H1 (cell line): ENCODE results near the gene FDPS. TPM values are rescaled to one million over a fixed set of nuclear protein-coding genes. Genes with fewer than 3 reads are reported as not detected.

Experiments
- CTCF ChIP-seq, 3 experiments: IDR thresholded peaks; 1 replicate in 2 of 3; 2 replicates in 1 of 3; pipeline versions ENCODE4 v1.5.1 to v1.6.1; 2011; ENCODE audit warnings: low read length in 3 of 3, mild to moderate bottlenecking in 3 of 3, inconsistent platforms in 2 of 3, low read depth in 1 of 3, moderate library complexity in 1 of 3; ENCODE audit not compliant: insufficient read depth in 1 of 3; ENCODE audit errors: control extremely low read depth in 1 of 3
- KDM1A ChIP-seq: fragments of 200-600, 300-600 bp; sonication (generic); IDR thresholded peaks from 2 replicates; pipeline ENCODE4 v1.7.1; 2016; ENCODE audit warnings: mild to moderate bottlenecking, low read length, borderline replicate concordance
- RAD21 ChIP-seq, 2 experiments: IDR thresholded peaks in 1 of 2; conservative IDR thresholded peaks in 1 of 2; 2 replicates each; pipeline ENCODE4 v1.6.1; 2011; ENCODE audit warnings: low read depth in 2 of 2, low read length in 2 of 2, improper control_type of control experiment in 1 of 2, inconsistent platforms in 1 of 2, mild to moderate bottlenecking in 1 of 2, moderate library complexity in 1 of 2
- RBBP5 ChIP-seq: IDR thresholded peaks from 2 replicates; pipeline ENCODE4 v1.7.1; 2012; ENCODE audit warnings: low read depth, mild to moderate bottlenecking, inconsistent platforms, low read length, moderate library complexity, borderline replicate concordance
- SIX5 ChIP-seq: IDR thresholded peaks from 2 replicates; pipeline ENCODE4 v1.6.1; 2011; ENCODE audit warnings: mild to moderate bottlenecking, low read depth, low read length
- TEAD4 ChIP-seq: IDR thresholded peaks from 2 replicates; pipeline ENCODE4 v1.6.1; 2012; ENCODE audit warnings: low read depth, low read length, inconsistent platforms, mixed read lengths
- polyA plus RNA-seq, 7 experiments: library from polyadenylated mRNA; depleted of rRNA in 3 of 7; stranded (reverse) in 5 of 7; unstranded in 2 of 7; fragments of >200 nt in 5 of 7; fragments of 200-250 nt in 2 of 7; gene quantifications; 1 replicate in 5 of 7; 2 replicates in 1 of 7; 4 replicates in 1 of 7; pipeline versions ENCODE4 v1.2.1 to v1.2.3, GENCODE V29; 2011 to 2013; ENCODE audit warnings: missing spikeins in 2 of 7, mixed read lengths in 2 of 7
- total RNA-seq: library from RNA; stranded (reverse); fragmentation: NEBNext Ultra II Directional; extraction: Animal tissue kit (Norgen Biotek cat#: 25700); gene quantifications from 2 replicates; pipeline ENCODE4 v1.2.1, GENCODE V29; 2021
- TF ChIP-seq, protein P1 (sequence below): fragments of 300-600 bp; sonication (generic); IDR thresholded peaks from 2 replicates; pipeline ENCODE4 v1.7.1; 2012; ENCODE audit warnings: low read length, moderate library complexity, mild to moderate bottlenecking, inconsistent platforms; ENCODE audit not compliant: insufficient replicate concordance

FDPS gene
- total and polyA plus RNA-seq, 2 of the 8 experiments (the other 6 are each of a cell fraction or from before 2014, with no cell fraction given), result 267 to 368 TPM

- TF ChIP-seq, protein P1, sequence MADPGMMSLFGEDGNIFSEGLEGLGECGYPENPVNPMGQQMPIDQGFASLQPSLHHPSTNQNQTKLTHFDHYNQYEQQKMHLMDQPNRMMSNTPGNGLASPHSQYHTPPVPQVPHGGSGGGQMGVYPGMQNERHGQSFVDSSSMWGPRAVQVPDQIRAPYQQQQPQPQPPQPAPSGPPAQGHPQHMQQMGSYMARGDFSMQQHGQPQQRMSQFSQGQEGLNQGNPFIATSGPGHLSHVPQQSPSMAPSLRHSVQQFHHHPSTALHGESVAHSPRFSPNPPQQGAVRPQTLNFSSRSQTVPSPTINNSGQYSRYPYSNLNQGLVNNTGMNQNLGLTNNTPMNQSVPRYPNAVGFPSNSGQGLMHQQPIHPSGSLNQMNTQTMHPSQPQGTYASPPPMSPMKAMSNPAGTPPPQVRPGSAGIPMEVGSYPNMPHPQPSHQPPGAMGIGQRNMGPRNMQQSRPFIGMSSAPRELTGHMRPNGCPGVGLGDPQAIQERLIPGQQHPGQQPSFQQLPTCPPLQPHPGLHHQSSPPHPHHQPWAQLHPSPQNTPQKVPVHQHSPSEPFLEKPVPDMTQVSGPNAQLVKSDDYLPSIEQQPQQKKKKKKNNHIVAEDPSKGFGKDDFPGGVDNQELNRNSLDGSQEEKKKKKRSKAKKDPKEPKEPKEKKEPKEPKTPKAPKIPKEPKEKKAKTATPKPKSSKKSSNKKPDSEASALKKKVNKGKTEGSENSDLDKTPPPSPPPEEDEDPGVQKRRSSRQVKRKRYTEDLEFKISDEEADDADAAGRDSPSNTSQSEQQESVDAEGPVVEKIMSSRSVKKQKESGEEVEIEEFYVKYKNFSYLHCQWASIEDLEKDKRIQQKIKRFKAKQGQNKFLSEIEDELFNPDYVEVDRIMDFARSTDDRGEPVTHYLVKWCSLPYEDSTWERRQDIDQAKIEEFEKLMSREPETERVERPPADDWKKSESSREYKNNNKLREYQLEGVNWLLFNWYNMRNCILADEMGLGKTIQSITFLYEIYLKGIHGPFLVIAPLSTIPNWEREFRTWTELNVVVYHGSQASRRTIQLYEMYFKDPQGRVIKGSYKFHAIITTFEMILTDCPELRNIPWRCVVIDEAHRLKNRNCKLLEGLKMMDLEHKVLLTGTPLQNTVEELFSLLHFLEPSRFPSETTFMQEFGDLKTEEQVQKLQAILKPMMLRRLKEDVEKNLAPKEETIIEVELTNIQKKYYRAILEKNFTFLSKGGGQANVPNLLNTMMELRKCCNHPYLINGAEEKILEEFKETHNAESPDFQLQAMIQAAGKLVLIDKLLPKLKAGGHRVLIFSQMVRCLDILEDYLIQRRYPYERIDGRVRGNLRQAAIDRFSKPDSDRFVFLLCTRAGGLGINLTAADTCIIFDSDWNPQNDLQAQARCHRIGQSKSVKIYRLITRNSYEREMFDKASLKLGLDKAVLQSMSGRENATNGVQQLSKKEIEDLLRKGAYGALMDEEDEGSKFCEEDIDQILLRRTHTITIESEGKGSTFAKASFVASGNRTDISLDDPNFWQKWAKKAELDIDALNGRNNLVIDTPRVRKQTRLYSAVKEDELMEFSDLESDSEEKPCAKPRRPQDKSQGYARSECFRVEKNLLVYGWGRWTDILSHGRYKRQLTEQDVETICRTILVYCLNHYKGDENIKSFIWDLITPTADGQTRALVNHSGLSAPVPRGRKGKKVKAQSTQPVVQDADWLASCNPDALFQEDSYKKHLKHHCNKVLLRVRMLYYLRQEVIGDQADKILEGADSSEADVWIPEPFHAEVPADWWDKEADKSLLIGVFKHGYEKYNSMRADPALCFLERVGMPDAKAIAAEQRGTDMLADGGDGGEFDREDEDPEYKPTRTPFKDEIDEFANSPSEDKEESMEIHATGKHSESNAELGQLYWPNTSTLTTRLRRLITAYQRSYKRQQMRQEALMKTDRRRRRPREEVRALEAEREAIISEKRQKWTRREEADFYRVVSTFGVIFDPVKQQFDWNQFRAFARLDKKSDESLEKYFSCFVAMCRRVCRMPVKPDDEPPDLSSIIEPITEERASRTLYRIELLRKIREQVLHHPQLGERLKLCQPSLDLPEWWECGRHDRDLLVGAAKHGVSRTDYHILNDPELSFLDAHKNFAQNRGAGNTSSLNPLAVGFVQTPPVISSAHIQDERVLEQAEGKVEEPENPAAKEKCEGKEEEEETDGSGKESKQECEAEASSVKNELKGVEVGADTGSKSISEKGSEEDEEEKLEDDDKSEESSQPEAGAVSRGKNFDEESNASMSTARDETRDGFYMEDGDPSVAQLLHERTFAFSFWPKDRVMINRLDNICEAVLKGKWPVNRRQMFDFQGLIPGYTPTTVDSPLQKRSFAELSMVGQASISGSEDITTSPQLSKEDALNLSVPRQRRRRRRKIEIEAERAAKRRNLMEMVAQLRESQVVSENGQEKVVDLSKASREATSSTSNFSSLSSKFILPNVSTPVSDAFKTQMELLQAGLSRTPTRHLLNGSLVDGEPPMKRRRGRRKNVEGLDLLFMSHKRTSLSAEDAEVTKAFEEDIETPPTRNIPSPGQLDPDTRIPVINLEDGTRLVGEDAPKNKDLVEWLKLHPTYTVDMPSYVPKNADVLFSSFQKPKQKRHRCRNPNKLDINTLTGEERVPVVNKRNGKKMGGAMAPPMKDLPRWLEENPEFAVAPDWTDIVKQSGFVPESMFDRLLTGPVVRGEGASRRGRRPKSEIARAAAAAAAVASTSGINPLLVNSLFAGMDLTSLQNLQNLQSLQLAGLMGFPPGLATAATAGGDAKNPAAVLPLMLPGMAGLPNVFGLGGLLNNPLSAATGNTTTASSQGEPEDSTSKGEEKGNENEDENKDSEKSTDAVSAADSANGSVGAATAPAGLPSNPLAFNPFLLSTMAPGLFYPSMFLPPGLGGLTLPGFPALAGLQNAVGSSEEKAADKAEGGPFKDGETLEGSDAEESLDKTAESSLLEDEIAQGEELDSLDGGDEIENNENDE, result no peak
- TF ChIP-seq SIX5, result no peak
- no peak for TF ChIP-seq RAD21 (IDR thresholded peaks at IDR 0.05 in 1 of 2, conservative IDR thresholded peaks at IDR 0.05 in 1 of 2; ENCODE audit: low read depth in 2 of 2, low read length in 2 of 2)
- no peak for TF ChIP-seq TEAD4
- no peak for TF ChIP-seq KDM1A
- no peak for TF ChIP-seq CTCF (IDR thresholded peaks at IDR 0.05; ENCODE audit: control extremely low read depth in 1 of 3, insufficient read depth in 1 of 3, low read depth in 1 of 3, low read length in 3 of 3)
- no peak for TF ChIP-seq RBBP5
Observed at GRCh38 chr1:155305881-155306391, 2.7 kb upstream of the FDPS start (continued).
